Activated CD4-positive, alpha-beta T cell treated with anti-CD3 and anti-CD28 coated beads, Interleukin-2, Interleukin-6, amounts not matched to agents 100 ng/mL and 50 ng/mL, durations not matched to agents 16 hours and 8 hours (primary cell): ENCODE data around the gene IQGAP1.

ENCODE experiments used
- DNase-seq: peaks from one replicate; pipeline ENCODE4 v3.0.0-alpha.2; 2020

The IQGAP1 gene

DNA sequence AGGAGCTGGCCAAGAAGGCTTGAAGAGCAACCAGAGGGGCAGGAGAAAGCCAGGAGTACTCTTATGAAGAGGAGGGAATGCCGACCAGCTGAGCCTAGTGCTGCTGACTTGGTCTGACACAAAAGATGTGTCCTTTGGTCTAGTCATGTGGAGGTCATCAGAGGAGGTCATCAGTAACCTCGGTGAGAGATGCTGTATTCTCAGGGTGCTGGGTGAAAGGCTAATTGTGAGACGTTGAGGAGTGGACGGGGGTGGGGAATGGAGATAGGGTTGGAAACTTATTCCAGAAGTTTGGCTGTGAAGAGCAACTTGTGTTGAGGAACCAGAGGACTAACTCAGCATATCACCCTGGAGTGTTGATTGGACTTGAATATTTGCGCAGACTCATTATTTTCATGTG, 147.2 kb downstream of the IQGAP1 start:
- no peak for DNase-seq

DNA sequence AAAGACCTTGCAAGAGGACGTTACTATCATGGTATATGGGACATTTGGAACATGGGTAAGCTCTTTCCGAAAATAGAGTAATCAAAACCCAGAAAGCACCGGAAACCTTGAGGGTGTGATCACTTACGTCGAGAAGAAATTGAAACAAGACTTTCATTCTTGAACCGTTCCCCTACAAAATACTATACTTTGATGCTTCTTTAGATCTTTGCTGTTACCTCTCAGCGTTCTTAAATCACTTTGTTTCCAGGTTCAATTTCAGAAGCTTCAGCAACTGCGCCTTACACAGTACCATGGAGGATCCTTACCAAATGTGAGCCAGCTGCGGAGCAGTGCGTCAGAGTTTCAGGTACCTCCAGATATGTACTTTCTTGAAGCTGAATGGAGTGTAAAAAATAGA, 151.7 kb downstream of the IQGAP1 start:
- peak; percentile 49 for DNase-seq

DNA sequence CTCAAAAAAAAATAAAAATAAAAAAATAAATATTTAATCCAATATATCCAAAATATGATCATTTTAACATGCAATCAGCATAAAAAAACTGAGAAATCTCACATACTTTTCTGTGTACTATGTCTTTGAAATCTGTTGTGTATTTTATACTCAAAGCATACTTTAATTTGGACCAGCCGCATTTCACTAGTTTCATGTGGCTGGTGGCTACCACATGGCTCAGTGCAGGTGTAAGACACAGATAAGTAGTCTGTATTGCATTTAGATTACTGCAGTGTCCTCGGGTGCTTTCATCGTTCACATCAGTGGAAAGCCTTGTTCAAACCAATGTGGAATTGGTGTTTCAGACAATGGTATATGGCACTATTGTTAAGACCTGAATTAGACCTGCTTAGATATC, 152.7 kb downstream of the IQGAP1 start:
- no peak for DNase-seq

DNA sequence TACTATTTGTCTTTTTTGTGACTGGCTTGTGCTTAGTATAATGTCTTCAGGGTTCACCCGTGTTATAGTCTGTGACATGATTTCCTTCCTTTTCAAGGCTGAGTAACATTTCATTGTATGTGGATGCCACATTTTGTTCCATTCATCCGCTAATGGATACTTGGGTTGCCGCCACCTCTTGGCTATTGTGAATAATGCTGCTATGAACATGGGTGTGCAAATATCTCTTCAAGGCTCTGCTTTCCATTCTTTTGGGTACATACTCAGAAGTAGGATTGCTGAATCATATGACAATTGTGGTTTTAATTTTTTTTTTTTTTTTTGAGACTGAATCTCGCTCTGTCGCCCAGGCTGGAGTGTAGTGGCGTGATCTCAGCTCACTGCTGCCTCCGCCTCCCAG, 157.1 kb downstream of the IQGAP1 start:
- DNase-seq, result no peak

DNA sequence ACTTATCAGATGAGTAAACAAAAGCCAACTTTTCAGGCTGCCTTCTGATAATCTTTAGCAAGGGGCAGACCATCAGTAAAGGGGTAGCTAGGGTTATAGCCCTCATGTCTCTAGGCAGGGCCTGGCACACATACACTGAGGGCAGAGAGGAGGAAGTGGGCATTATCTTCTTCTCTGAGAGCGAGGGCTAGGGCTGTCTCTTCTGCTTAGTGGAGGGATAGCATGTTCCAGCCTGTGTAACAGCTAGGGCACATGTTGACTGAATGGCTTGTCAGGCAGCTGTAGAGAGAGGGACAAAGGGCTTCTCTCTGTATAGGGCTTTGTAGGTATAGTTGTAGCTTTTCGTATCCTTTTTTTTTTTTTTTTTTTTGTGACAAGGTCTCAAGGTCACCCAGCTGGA, 159.5 kb downstream of the IQGAP1 start:
- DNase-seq, result no peak

DNA sequence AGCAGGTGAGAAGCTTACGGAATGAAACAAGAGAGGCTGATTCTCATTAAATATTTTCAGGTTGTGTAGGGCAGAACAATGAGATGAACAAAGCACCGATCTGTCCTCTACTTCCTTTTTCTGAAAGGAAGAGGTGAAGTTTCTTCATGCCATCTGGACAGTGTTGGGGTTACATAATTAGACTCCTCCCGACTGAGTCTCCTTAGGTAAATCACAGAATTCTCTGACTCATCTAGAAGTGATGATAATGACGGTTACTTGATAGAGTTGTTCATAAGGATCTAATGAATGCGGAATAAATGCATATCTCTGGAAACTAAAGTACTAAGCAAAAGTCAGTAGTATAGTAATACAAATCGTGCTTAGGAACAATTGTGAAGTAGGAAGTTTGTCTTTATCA, 162.9 kb downstream of the IQGAP1 start:
- no peak for DNase-seq
